Measurements from ENCODE around the gene PTAR1.

DNA sequence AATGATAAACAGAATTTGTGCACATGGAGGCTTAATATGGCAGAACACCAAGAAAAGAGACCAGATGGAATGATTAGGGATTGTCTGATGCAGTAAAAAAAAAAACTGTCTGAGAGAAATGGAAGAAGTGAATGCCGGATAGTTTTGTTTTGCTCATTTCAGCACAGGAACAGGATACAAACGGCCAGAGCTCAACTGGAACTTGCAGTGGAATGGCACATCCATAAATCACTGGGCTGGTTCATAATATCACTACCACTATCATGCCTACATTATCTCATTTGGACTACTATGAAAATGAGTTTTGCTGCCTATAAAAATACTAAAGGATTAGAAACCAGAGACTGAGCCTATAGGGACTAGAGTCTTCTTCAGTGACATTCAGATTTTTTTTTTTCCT is 9.7 kb downstream of the PTAR1 start:
- TF ChIP-seq, protein P1, sequence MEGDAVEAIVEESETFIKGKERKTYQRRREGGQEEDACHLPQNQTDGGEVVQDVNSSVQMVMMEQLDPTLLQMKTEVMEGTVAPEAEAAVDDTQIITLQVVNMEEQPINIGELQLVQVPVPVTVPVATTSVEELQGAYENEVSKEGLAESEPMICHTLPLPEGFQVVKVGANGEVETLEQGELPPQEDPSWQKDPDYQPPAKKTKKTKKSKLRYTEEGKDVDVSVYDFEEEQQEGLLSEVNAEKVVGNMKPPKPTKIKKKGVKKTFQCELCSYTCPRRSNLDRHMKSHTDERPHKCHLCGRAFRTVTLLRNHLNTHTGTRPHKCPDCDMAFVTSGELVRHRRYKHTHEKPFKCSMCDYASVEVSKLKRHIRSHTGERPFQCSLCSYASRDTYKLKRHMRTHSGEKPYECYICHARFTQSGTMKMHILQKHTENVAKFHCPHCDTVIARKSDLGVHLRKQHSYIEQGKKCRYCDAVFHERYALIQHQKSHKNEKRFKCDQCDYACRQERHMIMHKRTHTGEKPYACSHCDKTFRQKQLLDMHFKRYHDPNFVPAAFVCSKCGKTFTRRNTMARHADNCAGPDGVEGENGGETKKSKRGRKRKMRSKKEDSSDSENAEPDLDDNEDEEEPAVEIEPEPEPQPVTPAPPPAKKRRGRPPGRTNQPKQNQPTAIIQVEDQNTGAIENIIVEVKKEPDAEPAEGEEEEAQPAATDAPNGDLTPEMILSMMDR (IDR thresholded peaks at IDR 0.05): no peak
- no peak for TF ChIP-seq POLR2A (IDR thresholded peaks at IDR 0.05)
